Stimulated activated memory B cell treated with anti-CD40 and anti-IgM and Interleukin-4, amounts not matched to agents 10 μg/mL and 1 μg/mL and 100 μg/mL, for 72 hours (primary cell): ENCODE data around the gene ARSG.
"Not testable (repeated sequence)": the region's sequence is repeated elsewhere in the genome, so short reads cannot be mapped to it uniquely, and the experiment has no call there.

Experiments used
- ATAC-seq: fragments of 150-1000 bp; cut with Tn5 transposase; 2 replicates; pipeline ENCODE4 v1.10.0; 2021
- H3K27ac Mint-ChIP-seq: one replicate; pipeline ENCODE4 v1.8.0; 2022; ENCODE audit warnings: mild to moderate bottlenecking, mixed read lengths
- H3K27me3 Mint-ChIP-seq: one replicate; pipeline ENCODE4 v1.8.0; 2022; ENCODE audit warnings: mixed read lengths
- H3K36me3 Mint-ChIP-seq: one replicate; pipeline ENCODE4 v1.8.0; 2022; ENCODE audit warnings: mixed read lengths
- H3K4me1 Mint-ChIP-seq: one replicate; pipeline ENCODE4 v1.8.0; 2022; ENCODE audit warnings: mixed read lengths
- H3K4me3 Mint-ChIP-seq: one replicate; pipeline ENCODE4 v1.8.0; 2022; ENCODE audit warnings: mild to moderate bottlenecking, moderate library complexity, mixed read lengths
- H3K9me3 Mint-ChIP-seq: one replicate; pipeline ENCODE4 v1.8.0; 2022; ENCODE audit warnings: mixed read lengths

ARSG gene

DNA sequence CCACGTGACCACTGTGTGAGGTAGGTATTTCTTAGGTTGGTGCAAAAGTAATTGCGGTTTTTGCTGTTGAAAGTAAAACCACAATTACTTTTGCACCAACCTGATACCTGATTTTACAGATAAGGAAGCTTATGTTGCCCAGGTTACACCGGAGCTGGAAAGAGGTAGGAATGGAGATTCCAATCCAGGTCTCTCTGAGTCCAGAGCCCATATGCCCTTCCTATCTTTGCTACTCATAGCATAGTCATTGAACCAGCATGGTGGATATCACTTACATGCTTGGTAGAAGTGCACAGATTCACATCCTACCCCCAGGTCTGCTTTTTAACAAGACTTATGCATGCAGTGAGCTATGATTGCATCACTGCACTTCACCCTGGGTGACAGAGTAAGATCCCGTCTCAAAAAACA is 61.8 kb downstream of the ARSG start:
- Mint-ChIP-seq H3K4me3 (no peak overlapping the region), H3K27me3 (no peaks in the 10 kb centered on the region), H3K4me1 (peaks cover 14% of the 10 kb centered on the region), H3K36me3 (peaks cover 16% of the 10 kb centered on the region), H3K9me3 (no peaks in the 10 kb centered on the region), H3K27ac (no peak overlapping the region)
- no peak for ATAC-seq

DNA sequence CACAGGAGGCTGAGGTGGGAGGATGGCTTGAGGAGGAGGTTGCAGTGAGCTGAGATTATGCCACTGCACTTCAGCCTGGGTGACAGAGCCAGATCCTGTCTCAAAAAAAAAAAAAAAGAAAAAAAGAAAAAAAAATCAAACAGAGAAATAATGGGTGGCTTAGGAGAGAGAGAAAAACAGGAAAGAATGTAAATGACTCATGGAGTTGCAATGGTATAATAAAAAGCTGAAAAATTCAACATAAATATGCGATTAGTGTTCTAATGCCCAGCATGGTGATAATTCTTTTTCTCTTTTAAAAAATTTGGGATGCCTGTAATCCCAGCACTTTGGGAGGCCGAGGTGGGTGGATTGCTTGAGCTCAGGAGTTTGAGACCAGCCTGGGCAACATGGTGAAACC is 63.0 kb downstream of the ARSG start:
- not testable (repeated sequence) for H3K9me3 Mint-ChIP-seq, H3K4me3 Mint-ChIP-seq, ATAC-seq, H3K27ac Mint-ChIP-seq, H3K27me3 Mint-ChIP-seq
- peaks cover 22% of the 10 kb centered on the region for H3K36me3 Mint-ChIP-seq
- peaks cover 14% of the 10 kb centered on the region for H3K4me1 Mint-ChIP-seq

DNA sequence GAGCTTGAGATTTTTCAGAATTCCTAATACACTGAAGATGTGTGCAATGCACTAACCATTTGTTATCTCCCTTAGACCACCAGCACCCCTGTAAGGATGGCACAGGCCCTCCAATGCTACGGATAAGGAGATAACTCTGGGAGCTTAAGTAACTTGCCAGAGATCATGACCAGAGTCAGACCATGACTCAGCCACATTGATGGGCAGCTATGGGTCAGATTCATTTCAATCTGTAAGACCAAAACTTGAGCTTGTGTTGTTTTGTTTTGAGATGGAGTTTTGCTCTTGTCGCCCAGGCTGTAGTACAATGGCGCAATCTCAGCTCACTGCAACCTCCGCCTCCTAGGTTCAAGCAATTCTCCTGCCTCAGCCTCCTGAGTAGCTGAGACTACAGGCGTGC is 63.8 kb downstream of the ARSG start:
- Mint-ChIP-seq H3K36me3 (peaks cover 27% of the 10 kb centered on the region), H3K4me1 (peaks cover 14% of the 10 kb centered on the region)
- H3K4me3 Mint-ChIP-seq, H3K27ac Mint-ChIP-seq, ATAC-seq, H3K9me3 Mint-ChIP-seq, H3K27me3 Mint-ChIP-seq: not testable (repeated sequence)

DNA sequence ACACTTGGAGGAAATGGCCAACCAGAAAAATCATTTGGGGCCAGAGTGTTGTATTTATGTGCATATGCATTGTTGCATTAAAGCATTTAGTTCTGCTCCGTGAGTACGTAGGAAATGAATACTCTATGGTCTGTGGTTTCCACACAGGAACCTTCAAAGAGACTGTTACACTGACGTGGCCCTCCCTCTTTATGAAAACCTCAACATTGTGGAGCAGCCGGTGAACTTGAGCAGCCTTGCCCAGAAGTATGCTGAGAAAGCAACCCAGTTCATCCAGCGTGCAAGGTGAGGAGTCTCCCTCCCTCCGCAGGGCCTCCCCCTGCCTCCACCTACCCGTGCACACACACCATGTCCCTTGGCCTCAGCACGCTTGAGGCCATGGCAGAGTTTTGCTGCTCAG is 65.2 kb downstream of the ARSG start:
- Mint-ChIP-seq H3K9me3 (no peaks in the 10 kb centered on the region), H3K27me3 (no peaks in the 10 kb centered on the region), H3K4me3 (no peak overlapping the region), H3K36me3 (peaks cover 41% of the 10 kb centered on the region), H3K4me1 (peaks cover 14% of the 10 kb centered on the region), H3K27ac (no peak overlapping the region)
- peak; percentile 87 for ATAC-seq

DNA sequence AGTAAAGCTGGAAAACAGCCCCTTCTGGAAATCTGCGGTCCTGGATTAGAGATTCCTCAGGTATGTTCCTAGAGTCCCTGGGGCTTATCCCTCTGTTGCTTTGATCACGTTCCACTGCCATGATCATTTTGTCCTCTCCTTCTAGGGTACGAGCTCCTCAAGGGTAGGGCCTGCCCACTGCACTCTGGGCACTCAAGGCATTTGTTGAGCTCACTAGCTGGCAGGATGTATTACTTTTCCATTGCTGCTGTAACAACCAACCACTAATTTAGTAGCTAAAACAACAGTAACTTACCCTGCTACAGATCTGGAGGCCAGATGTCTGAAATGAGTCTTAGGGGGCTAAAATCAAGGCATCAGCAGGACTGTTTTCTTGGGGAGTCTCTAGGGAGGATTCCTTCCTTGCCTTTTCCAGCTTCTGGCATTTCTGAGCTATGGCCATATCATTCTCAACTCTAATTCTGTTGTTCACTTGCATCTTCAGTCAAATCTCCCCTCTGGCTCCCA is 65.7 kb downstream of the ARSG start:
- no peak overlapping the region for H3K4me3 Mint-ChIP-seq
- H3K9me3 Mint-ChIP-seq, result no peaks in the 10 kb centered on the region
- H3K27me3 Mint-ChIP-seq, result no peaks in the 10 kb centered on the region
- peaks cover 39% of the 10 kb centered on the region for H3K36me3 Mint-ChIP-seq
- H3K27ac Mint-ChIP-seq, result no peak overlapping the region
- no peak for ATAC-seq
- H3K4me1 Mint-ChIP-seq, result peaks cover 14% of the 10 kb centered on the region

DNA sequence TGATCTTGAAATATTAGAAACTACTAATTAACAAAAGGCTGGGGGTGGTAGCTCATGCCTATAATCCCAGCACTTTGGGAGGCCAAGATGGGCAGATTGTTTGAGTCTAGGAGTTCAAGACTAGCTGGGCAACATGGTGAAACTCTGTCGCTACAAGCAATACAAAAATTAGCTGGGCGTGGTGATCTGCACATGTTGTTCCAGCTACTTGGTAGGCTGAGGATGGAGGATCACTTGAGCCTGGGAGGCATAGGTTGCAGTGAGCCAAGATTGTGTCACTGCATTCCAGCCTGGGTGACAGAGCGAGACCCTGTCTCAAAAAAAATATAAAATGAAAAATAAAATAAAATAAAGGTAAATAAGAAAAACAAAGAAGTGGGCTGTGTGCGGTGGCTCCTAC is 66.6 kb downstream of the ARSG start:
- Mint-ChIP-seq H3K9me3 (no peaks in the 10 kb centered on the region), H3K4me3 (no peak overlapping the region), H3K27me3 (no peaks in the 10 kb centered on the region), H3K27ac (no peak overlapping the region), H3K4me1 (peaks cover 14% of the 10 kb centered on the region), H3K36me3 (peaks cover 47% of the 10 kb centered on the region)
- ATAC-seq, result no peak

DNA sequence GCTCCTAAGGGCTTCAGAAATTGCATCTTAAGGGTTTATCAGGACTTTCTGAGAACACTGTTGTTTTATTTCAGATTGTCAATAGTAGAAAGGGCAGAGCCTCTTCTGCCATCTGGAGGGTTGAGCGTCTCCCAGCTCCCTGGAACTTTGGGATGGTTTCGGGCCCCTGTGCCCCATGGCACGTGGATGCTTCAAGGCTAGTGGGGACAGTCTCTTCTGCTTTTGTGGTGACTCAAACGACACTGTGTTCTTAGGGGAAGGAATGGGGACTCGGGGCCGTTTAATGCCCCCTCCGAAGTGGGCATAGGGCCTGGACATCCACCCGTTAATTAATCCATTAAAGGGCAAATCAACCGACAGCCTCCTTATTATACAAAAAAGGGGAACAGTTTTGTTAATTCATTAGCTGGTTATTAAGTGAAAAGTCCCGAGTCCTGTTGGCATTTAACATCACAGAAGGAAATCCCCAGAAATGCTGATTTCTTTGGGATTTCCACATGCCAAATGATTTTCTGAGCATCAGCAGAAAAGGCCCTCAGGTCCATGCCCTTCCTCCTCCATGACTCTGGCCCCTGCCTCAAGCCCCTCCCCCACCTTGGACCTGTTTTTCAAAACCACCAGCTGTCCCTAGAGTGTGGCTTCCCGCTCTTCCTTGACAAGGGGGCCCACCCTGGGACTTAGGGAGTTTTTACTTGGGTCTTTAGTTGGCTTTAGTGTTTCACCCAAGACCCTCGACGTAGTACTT is 68.7 kb downstream of the ARSG start:
- Mint-ChIP-seq H3K4me3 (no peak overlapping the region), H3K27ac (no peak overlapping the region), H3K36me3 (peaks cover 58% of the 10 kb centered on the region), H3K4me1 (peaks cover 14% of the 10 kb centered on the region), H3K27me3 (no peaks in the 10 kb centered on the region), H3K9me3 (no peaks in the 10 kb centered on the region)
- ATAC-seq, result no peak

DNA sequence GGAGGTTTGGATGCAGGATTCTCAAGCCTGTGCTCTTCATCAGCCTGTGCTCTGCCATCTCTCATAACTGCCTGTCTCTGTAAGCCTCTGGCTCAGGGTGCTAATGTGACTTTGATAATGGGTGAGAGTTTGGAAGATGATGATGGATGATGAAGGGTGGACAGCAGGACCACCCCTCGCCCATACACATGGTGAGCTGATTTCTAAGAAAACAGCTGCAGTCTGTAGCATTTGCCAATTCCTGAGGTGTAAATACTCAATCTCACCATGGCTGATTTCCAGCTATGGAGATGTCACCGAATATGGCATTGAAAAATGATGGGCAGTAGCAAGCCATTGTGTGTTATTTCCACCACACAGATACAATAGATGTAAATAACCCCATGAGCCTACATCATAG is 74.2 kb downstream of the ARSG start:
- Mint-ChIP-seq H3K4me1 (no peaks in the 10 kb centered on the region), H3K27me3 (no peaks in the 10 kb centered on the region), H3K36me3 (peaks cover 35% of the 10 kb centered on the region), H3K27ac (no peak overlapping the region), H3K9me3 (no peaks in the 10 kb centered on the region), H3K4me3 (no peak overlapping the region)
- no peak for ATAC-seq

DNA sequence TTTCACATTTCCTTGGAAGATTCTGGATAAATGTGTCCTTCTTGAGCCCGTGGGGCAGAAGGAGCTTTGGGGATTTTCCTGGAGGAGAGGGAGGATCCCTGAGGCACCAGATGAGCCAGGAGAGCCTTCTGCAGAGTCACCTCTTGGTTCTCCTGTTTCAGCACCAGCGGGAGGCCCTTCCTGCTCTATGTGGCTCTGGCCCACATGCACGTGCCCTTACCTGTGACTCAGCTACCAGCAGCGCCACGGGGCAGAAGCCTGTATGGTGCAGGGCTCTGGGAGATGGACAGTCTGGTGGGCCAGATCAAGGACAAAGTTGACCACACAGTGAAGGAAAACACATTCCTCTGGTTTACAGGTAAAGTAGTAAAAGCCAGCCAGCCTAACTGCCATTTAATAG is 77.1 kb downstream of the ARSG start:
- Mint-ChIP-seq H3K27ac (no peak overlapping the region), H3K36me3 (peaks cover 20% of the 10 kb centered on the region), H3K27me3 (no peaks in the 10 kb centered on the region), H3K4me3 (no peak overlapping the region), H3K4me1 (no peaks in the 10 kb centered on the region), H3K9me3 (no peaks in the 10 kb centered on the region)
- no peak for ATAC-seq

DNA sequence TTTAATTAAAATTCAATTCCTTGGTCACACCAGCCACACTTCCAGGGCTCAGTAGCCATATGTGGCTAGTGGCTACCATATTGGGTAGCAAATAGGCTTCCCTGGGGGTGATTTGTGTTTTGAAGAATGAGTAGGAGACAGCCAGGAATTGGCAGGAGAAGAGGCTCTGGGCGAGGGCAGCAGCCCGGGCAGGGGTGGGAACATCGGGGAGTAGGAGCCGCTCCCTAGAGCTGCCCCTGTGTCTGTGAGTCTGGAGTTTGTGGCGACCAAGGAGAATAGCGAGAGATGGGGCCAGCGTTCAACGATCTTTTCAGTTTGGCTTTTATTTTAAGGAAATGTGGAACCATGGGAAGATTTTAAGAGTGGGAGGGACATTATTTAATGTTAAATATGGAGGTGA is 84.3 kb downstream of the ARSG start:
- no peaks in the 10 kb centered on the region for H3K4me1 Mint-ChIP-seq
- no peak overlapping the region for H3K4me3 Mint-ChIP-seq
- H3K27ac Mint-ChIP-seq, result no peak overlapping the region
- no peak for ATAC-seq
- H3K9me3 Mint-ChIP-seq, result no peaks in the 10 kb centered on the region
- no peaks in the 10 kb centered on the region for H3K27me3 Mint-ChIP-seq
- peaks cover 28% of the 10 kb centered on the region for H3K36me3 Mint-ChIP-seq

DNA sequence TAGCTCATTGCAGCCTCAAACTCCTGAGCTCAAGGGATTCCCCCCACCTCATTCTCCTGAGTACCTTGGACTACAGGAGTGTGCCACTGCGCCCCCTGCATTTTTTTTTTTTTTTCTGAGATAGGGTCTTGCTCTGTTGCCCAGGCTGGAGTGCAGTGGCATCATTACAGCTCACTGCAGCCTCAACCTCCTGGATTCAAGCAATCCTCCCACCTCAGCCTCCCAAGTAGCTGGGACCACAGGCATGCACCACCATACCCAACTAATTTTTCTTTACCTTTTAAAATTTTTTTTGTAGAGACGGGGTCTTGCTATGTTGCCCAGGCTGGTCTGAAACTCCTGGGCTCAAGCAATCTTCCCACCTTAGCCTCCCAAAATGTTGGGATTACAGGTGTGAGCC is 84.9 kb downstream of the ARSG start:
- not testable (repeated sequence) for H3K27ac Mint-ChIP-seq

DNA sequence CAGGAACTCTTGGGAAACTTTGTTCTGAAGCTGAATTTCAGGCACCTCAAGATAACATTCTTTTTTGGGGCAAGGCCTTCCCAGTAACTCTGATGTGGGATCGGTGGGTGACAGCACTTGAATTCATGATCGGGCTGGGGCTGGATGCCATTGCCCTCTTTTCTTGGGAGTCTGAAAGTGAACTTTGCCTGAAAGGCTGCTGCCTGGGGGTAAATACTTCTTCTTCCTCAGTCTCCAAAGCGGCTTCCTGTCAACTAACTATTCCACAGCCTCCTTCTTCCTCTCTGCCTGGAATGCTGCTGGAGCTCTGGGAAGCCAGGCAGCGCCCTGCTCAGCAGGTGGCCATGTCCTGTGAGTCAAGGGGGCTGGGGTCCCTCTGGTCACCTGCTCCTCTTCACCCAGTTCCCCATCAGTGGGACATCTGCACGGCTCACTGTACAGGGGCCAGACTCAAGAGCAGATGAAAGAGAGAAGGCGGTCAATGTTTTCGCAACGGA is 86.5 kb downstream of the ARSG start:
- Mint-ChIP-seq H3K4me3 (no peak overlapping the region), H3K27ac (no peak overlapping the region), H3K27me3 (no peaks in the 10 kb centered on the region), H3K36me3 (peaks cover 17% of the 10 kb centered on the region), H3K9me3 (no peaks in the 10 kb centered on the region), H3K4me1 (peaks cover 12% of the 10 kb centered on the region)
- ATAC-seq, result no peak

More for the DNA sequence above, 84.9 kb downstream of the ARSG start:
- not testable (repeated sequence) for H3K4me1 Mint-ChIP-seq, H3K4me3 Mint-ChIP-seq, H3K27me3 Mint-ChIP-seq, ATAC-seq, H3K9me3 Mint-ChIP-seq
- H3K36me3 Mint-ChIP-seq, result peaks cover 24% of the 10 kb centered on the region

DNA sequence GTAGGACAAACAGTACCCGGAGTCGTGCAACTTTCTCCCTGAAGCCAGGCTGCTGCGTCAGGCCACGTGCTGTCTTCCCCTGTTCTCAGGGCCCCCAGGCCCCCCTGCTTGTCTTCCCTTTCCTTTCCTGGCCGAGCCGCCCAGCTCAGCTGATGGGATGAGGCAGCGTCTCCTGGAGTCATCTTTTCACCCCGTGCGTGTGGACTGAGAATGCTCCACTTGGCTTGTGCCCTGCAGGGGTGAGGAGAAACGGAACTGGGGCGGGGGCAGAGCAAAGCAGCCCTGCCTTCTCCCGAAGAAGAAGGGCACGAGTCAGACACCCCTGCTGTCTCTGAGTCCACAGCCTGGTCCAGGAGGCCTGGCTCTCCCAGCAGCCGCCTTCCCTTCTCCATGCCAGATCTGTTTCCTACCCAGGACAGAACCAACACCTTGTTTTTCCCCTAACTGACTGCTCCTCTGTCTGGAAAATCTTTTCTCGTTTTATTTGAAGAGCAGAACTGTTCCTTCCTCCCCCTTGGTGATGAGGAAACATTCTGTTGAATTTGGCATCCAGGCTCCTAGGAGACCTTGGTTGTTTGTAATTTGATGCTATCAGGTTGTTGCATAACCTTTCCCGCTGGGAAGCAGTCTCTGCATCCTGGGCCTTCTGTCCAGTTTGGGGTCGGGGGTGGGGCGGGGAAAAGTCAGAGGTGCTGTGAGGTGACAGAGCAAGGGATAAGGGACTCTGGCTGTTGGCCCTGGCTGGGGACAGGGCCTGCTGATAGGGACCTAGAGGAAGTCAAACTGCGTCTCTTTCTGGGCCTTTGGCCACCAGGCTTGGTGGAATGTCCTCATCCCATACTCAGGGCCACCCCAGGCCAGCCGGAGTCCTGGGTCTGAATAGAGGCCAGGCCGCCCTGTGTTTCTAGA is 87.2 kb downstream of the ARSG start:
- H3K36me3 Mint-ChIP-seq, result peaks cover 17% of the 10 kb centered on the region
- peaks cover 12% of the 10 kb centered on the region for H3K4me1 Mint-ChIP-seq
- no peak overlapping the region for H3K4me3 Mint-ChIP-seq
- no peaks in the 10 kb centered on the region for H3K27me3 Mint-ChIP-seq
- H3K9me3 Mint-ChIP-seq, result no peaks in the 10 kb centered on the region
- H3K27ac Mint-ChIP-seq, result no peak overlapping the region
- ATAC-seq, result no peak

DNA sequence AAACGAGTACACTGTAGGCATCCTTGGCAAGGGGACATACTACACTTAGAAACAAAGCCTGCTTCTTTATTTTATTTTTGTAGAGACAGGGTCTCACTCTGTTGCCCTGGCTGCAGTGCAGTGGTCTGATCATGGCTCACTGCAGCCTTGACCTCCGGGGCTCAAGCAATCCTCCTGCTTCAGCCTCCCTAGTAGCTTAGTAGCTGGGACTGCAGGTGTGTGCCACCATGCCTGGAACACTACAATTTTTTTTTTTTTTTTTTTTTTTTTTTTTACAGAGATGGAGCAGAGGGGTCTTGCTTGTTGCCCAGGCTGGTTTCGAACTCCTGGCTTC is 87.8 kb downstream of the ARSG start:
- no peak for ATAC-seq
- H3K27me3 Mint-ChIP-seq, result no peaks in the 10 kb centered on the region
- peaks cover 12% of the 10 kb centered on the region for H3K4me1 Mint-ChIP-seq
- no peak overlapping the region for H3K4me3 Mint-ChIP-seq
- H3K9me3 Mint-ChIP-seq, result no peaks in the 10 kb centered on the region
- H3K36me3 Mint-ChIP-seq, result peaks cover 17% of the 10 kb centered on the region
- no peak overlapping the region for H3K27ac Mint-ChIP-seq

DNA sequence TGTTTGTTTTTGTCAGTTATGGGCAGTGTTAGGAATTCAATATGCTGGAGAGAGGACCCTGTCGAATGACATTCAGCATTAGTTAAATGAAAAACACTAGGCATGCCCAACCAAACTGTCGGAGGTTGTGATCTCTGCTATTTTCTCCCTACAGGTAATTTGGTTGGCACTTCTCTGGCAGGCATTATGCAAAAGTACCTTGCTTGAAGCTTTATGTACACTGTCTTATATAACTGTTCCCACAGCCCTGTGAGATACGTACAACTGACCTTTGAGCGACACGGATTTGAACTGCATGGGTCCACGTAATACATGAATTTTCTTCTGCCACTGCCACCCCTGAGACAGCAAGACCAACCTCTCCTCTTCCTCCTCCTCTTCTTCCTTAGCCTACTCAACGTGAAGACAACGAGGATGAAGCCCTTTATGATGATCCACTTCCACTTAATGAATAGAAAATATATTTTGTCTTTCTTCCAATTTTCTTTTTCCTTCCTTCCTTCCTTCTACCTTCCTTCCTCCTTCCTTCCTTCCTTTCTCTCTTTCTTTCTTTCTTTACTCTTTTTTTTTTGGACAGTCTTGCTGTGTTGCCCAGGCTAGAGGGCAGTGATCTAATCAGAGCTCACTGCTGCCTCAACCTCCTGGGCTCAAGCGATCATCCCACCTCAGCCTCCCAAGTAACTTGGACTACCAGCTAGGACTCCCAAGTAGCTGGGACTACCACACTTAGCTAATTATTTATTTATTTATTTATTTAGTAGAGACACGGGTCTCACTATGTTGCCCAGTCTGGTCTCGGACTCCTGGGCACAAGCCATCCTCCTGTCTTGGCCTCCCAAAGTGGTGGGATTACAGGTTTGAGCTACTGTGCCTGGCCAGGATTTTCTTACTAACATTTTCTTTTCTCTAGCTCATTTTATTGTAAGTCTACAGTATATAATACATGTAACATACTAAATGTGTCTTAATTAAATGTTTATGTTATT is 88.7 kb downstream of the ARSG start:
- no peak for ATAC-seq
- Mint-ChIP-seq H3K27me3 (no peaks in the 10 kb centered on the region), H3K27ac (no peak overlapping the region), H3K4me1 (peaks cover 12% of the 10 kb centered on the region), H3K9me3 (no peaks in the 10 kb centered on the region), H3K36me3 (peaks cover 17% of the 10 kb centered on the region), H3K4me3 (no peak overlapping the region)
